ENCODE measurements around the gene TXNRD3.
"Not testable (repeated sequence)": the region's sequence is repeated elsewhere in the genome, so short reads cannot be mapped to it uniquely, and the experiment has no call there.

TXNRD3 gene

GRCh38 chr3:126595479-126595878 lies 59.4 kb downstream of the TXNRD3 start:
- not testable (repeated sequence) for DNase-seq (ENCODE audit: low read depth, low spot score)

GRCh38 chr3:126591515-126591914 lies 63.4 kb downstream of the TXNRD3 start:
- DNase-seq (ENCODE audit: low read depth, low spot score) = not testable (repeated sequence)

- DNase-seq (ENCODE audit: low read depth, low spot score) = no peak
Measured at GRCh38 chr3:126582311-126582710, 72.6 kb downstream of the TXNRD3 start.

- DNase-seq (ENCODE audit: low read depth, low spot score) = no peak
Measured at GRCh38 chr3:126581569-126581968, 73.4 kb downstream of the TXNRD3 start.

- no peak for DNase-seq (ENCODE audit: low read depth, low spot score)
Measured at GRCh38 chr3:126580746-126581145, 74.2 kb downstream of the TXNRD3 start.

GRCh38 chr3:126578702-126579101 lies 76.2 kb downstream of the TXNRD3 start:
- DNase-seq (ENCODE audit: low read depth, low spot score) = no peak

- DNase-seq (ENCODE audit: low read depth, low spot score) = no peak
Measured at GRCh38 chr3:126577261-126577660, 77.7 kb downstream of the TXNRD3 start.

GRCh38 chr3:126573492-126574117 lies 81.3 kb downstream of the TXNRD3 start:
- DNase-seq (ENCODE audit: low read depth, low spot score) = no peak

GRCh38 chr3:126571078-126571477 lies 83.8 kb downstream of the TXNRD3 start:
- DNase-seq (ENCODE audit: low read depth, low spot score) = no peak

- DNase-seq (ENCODE audit: low read depth, low spot score) = no peak
Measured at GRCh38 chr3:126570103-126570541, 84.8 kb downstream of the TXNRD3 start.

- DNase-seq (ENCODE audit: low read depth, low spot score) = no peak
Measured at GRCh38 chr3:126569390-126569975, 85.4 kb downstream of the TXNRD3 start.

GRCh38 chr3:126568776-126569342 lies 86.1 kb downstream of the TXNRD3 start:
- no peak for DNase-seq (ENCODE audit: low read depth, low spot score)

- DNase-seq (ENCODE audit: low read depth, low spot score) = no peak
Measured at GRCh38 chr3:126567696-126568438, 87.1 kb downstream of the TXNRD3 start.

GRCh38 chr3:126562737-126563276 lies 92.1 kb downstream of the TXNRD3 start:
- DNase-seq (ENCODE audit: low read depth, low spot score) = no peak

- no peak for DNase-seq (ENCODE audit: low read depth, low spot score)
Measured at GRCh38 chr3:126558336-126559071, 96.4 kb downstream of the TXNRD3 start, which contains the start of gene C3orf22. Gene C3orf22 (minus strand): TSS chr3:126558932. CDS start chr3:126553390, 5,542 bp downstream.

- no peak for DNase-seq (ENCODE audit: low read depth, low spot score)
Measured at GRCh38 chr3:126557761-126558160, 97.2 kb downstream of the TXNRD3 start.

GRCh38 chr3:126557415-126557745 lies 97.5 kb downstream of the TXNRD3 start:
- no peak for DNase-seq (ENCODE audit: low read depth, low spot score)
